ENCODE results near the gene CAV1. TPM values are rescaled to one million over a fixed set of nuclear protein-coding genes. Genes with fewer than 3 reads are reported as not detected.
"Not testable (repeated sequence)": the region's sequence is repeated elsewhere in the genome, so short reads cannot be mapped to it uniquely, and the experiment has no call there.

Gene CAV1
- total and polyA plus RNA-seq, 2 of the 4 experiments (the other 2 are of a cell fraction) = 1,592 to 1,808 TPM

DNA sequence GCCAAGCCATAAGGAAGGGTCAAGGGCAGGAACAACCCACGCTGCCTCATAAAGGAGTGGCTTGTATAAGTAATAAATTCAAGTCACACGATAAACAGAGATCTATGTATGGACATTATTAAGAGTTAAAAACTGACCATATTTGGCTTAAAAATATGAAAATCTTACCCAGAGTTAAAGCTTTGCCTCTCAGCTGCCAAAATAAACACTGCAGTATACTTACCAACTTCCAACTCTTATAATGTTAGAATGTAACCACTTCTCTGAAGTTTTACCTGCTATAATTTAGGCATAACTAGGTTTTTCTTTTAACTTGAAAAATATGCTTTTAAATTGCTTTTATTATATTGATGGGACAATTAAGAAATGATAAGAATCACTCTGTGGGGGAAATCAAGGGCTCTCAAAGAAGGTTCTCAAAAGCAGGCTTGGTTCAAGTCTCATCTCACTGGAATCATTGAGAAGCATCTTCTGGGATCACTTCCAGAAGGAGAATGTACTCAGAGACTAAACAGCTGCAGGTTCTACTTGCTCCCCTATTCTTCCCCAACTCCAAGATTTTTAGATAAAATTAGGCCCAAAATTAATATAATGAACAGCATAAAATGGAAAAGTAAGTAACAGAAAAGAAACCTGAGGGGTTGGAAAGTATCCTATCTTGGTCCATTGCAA lies 41.4 kb upstream of the CAV1 start:
- dilution Hi-C loops (cut with HindIII; ENCODE audit: low sequenced_read_pairs, unreplicated experiment) (no loop called here), intact Hi-C loops (cut with micrococcal nuclease) (no loop called here), in situ Hi-C loops (cut with MboI; ENCODE audit: low sequenced_read_pairs) (no loop called here)
- ChIA-PET CTCF (no interaction called here), POLR2A (ENCODE audit: unreplicated experiment) (no interaction called here)
- H3K9ac ChIP-seq (ENCODE audit: low read depth, low read length) = no peak overlapping the region
- H3K18ac ChIP-seq (ENCODE audit: low read depth, low read length) = peak overlapping the region; percentile 70; the same call in 1 of the 2 replicates
- H4K8ac ChIP-seq (ENCODE audit: low read depth in 2 of 2, low read length in 2 of 2) = peak overlapping the region; percentile 5 to 56; a peak in 1 of 4 replicates
- H3K4me1 ChIP-seq (ENCODE audit: control insufficient read depth, insufficient read depth, low read length) = peaks cover 2% of the 10 kb centered on the region; the same call in 1 of the 2 replicates
- H2AFZ ChIP-seq (replicated peaks; ENCODE audit: low read length, poor library complexity) = no peak overlapping the region
- H3K56ac ChIP-seq (ENCODE audit: extremely low read depth, insufficient read depth, low read length) = no peak overlapping the region
- peak overlapping the region; percentile 25 for H2AK9ac ChIP-seq (replicated peaks; ENCODE audit: low read depth, low read length, poor library complexity)
- ATAC-seq (ENCODE audit: low read depth) = peak; percentile 49
- no peak overlapping the region for H3K27ac ChIP-seq (ENCODE audit: insufficient read depth, low read length)
- no peaks in the 10 kb centered on the region for H4K20me1 ChIP-seq (ENCODE audit: insufficient read depth, low read length)
- no peak overlapping the region for H3K4me2 ChIP-seq (ENCODE audit: low read depth, low read length)
- peak overlapping the region; percentile 65 for H3K14ac ChIP-seq (replicated peaks; ENCODE audit: low read depth, low read length)
- peak overlapping the region; percentile 49; the same call in 1 of the 2 replicates for H2BK120ac ChIP-seq (ENCODE audit: low read depth, low read length)
- peak overlapping the region; percentile 90 for H2AK5ac ChIP-seq (ENCODE audit: low read depth, low read length)
- no peaks in the 10 kb centered on the region for H3K79me1 ChIP-seq (ENCODE audit: low read depth in 1 of 2, low read length in 2 of 2)
- no peak overlapping the region for H3K23ac ChIP-seq (ENCODE audit: low read depth, low read length)
- H3K27me3 ChIP-seq (ENCODE audit: control insufficient read depth, insufficient read depth, low read length) = no peaks in the 10 kb centered on the region
- H4K5ac ChIP-seq (ENCODE audit: low read depth, low read length) = peak overlapping the region; percentile 38; the same call in 1 of the 2 replicates
- no TSS peak for BruUV-seq (replicated peaks)
- peak overlapping the region; percentile 26 for H2BK5ac ChIP-seq (ENCODE audit: low read depth, low read length, poor library complexity, severe bottlenecking)
- peak overlapping the region; percentile 78; the same call in 2 of the 3 replicates for H2BK15ac ChIP-seq (ENCODE audit: low read depth, low read length)
- H3K9me3 ChIP-seq (ENCODE audit: control insufficient read depth, insufficient read depth, low read length) = no peaks in the 10 kb centered on the region
- peak overlapping the region; percentile 57; the same call in 1 of the 2 replicates for H4K91ac ChIP-seq (ENCODE audit: insufficient read depth, low read depth, low read length)
- peak overlapping the region; percentile 57 for H3K4ac ChIP-seq (ENCODE audit: low read depth, low read length)
- no peak overlapping the region for H3K4me3 ChIP-seq (ENCODE audit: insufficient read depth, low read depth, low read length)
- H3K9me1 ChIP-seq (ENCODE audit: insufficient read depth, low read length) = no peaks in the 10 kb centered on the region
- 0 out of 2 replicates have a peak overlapping the region, but pooled peaks have one; percentile 42 for H2BK20ac ChIP-seq (ENCODE audit: low read depth, low read length)
- TF ChIP-seq FOS (IDR thresholded peaks at IDR 0.05; ENCODE audit: low read depth, low read length) = no peak
- TF ChIP-seq MAZ (IDR thresholded peaks at IDR 0.05; ENCODE audit: borderline replicate concordance, low read depth, low read length) = no peak
- no peak for TF ChIP-seq CEBPB (IDR thresholded peaks at IDR 0.05; ENCODE audit: low read depth, low read length)
- TF ChIP-seq MAFK (IDR thresholded peaks at IDR 0.05; ENCODE audit: low read depth, low read length) = no peak
- no peak for TF ChIP-seq BHLHE40 (IDR thresholded peaks at IDR 0.05; ENCODE audit: low read depth, low read length)
- no peak for TF ChIP-seq RAD21 (IDR thresholded peaks at IDR 0.05; ENCODE audit: low read length)
- peak; percentile 43 for DNase-seq
- H3K36me3 ChIP-seq (ENCODE audit: control insufficient read depth, insufficient read depth, low read length) = no peaks in the 10 kb centered on the region
- no CpG with 5 or more reads among the region's 2 CpGs for WGBS, 2 experiments (ENCODE audit: extremely low coverage in 2 of 2, insufficient read length in 1 of 2)

DNA sequence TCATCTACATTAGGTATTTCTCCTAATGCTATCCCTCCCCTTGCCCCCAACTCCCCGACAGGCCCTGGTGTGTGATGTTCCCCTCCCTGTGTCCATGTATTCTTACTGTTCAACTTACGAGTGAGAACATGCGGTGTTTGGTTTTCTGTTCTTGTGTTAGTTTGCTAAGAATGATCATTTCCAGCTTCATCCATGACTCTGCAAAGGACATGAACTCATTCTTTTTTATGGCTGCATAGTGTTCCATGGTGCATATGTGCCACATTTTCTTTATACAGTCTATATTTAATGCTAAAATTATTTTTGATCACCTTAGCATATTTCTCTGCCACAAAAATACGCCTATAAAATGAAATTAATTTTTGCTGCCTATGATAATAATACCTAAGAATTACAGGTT lies 40.4 kb upstream of the CAV1 start:
- H2AK5ac ChIP-seq (ENCODE audit: low read depth, low read length); H3K4me2 ChIP-seq (ENCODE audit: low read depth, low read length); H2BK20ac ChIP-seq (ENCODE audit: low read depth, low read length); H3K27ac ChIP-seq (ENCODE audit: insufficient read depth, low read length); CTCF ChIA-PET; H2BK120ac ChIP-seq (ENCODE audit: low read depth, low read length); H3K18ac ChIP-seq (ENCODE audit: low read depth, low read length); H4K8ac ChIP-seq (ENCODE audit: low read depth in 2 of 2, low read length in 2 of 2); H3K4ac ChIP-seq (ENCODE audit: low read depth, low read length); H2AFZ ChIP-seq (replicated peaks; ENCODE audit: low read length, poor library complexity); POLR2A ChIA-PET (ENCODE audit: unreplicated experiment); H2BK5ac ChIP-seq (ENCODE audit: low read depth, low read length, poor library complexity, severe bottlenecking); H2BK15ac ChIP-seq (ENCODE audit: low read depth, low read length); H3K4me3 ChIP-seq (ENCODE audit: insufficient read depth, low read depth, low read length); H3K23ac ChIP-seq (ENCODE audit: low read depth, low read length); DNase-seq; H2AK9ac ChIP-seq (replicated peaks; ENCODE audit: low read depth, low read length, poor library complexity); H3K79me1 ChIP-seq (ENCODE audit: low read depth in 1 of 2, low read length in 2 of 2); H3K56ac ChIP-seq (ENCODE audit: extremely low read depth, insufficient read depth, low read length); H4K20me1 ChIP-seq (ENCODE audit: insufficient read depth, low read length); H3K9me1 ChIP-seq (ENCODE audit: insufficient read depth, low read length); H3K9me3 ChIP-seq (ENCODE audit: control insufficient read depth, insufficient read depth, low read length); BruUV-seq (replicated peaks); H3K4me1 ChIP-seq (ENCODE audit: control insufficient read depth, insufficient read depth, low read length); H4K91ac ChIP-seq (ENCODE audit: insufficient read depth, low read depth, low read length); intact Hi-C loops (cut with micrococcal nuclease); H3K9ac ChIP-seq (ENCODE audit: low read depth, low read length); dilution Hi-C loops (cut with HindIII; ENCODE audit: low sequenced_read_pairs, unreplicated experiment); in situ Hi-C loops (cut with MboI; ENCODE audit: low sequenced_read_pairs); H4K5ac ChIP-seq (ENCODE audit: low read depth, low read length); H3K14ac ChIP-seq (replicated peaks; ENCODE audit: low read depth, low read length); H3K27me3 ChIP-seq (ENCODE audit: control insufficient read depth, insufficient read depth, low read length); ATAC-seq (ENCODE audit: low read depth); H3K36me3 ChIP-seq (ENCODE audit: control insufficient read depth, insufficient read depth, low read length): not testable (repeated sequence)
- WGBS, 2 experiments (ENCODE audit: extremely low coverage in 2 of 2, insufficient read length in 1 of 2) = no CpG with 5 or more reads among the region's 4 CpGs
